GM18870 (cell line): Measurements from ENCODE around the gene UBP1.
A peak's percentile ranks its signal among the peaks of the same experiment; 100 is the strongest.
"Not testable (repeated sequence)": the region's sequence is repeated elsewhere in the genome, so short reads cannot be mapped to it uniquely, and the experiment has no call there.

Experiments used
- ATAC-seq: cut with Tn5 transposase; IDR thresholded peaks from one replicate; pipeline ENCODE4 v1.9.1; 2021; ENCODE audit warnings: moderate library complexity; ENCODE audit not compliant: unreplicated experiment

The UBP1 gene

GRCh38 chr3:33437556-33438283 lies 2.5 kb downstream of the UBP1 start:
- no peak for ATAC-seq

- no peak for ATAC-seq
Observed at GRCh38 chr3:33433843-33434242, 6.4 kb downstream of the UBP1 start.

DNA sequence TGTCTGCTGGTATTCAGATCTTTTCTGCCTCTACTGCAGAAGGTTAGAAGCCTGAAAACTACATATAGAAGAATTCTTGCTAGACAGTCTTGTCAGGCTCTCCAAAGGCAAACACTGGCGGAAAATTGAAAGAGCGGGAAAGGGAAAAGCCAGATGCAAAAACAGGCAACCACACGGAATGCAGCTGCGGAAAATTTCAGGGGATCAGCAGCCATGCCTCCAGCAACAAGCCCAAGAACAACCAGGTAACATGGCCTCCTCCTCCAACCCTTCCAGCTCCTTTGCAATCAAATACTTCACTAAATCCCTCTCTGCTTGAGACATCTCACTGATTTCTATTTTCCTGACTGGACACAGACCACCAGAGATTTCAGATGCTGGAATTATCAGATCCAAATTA lies 9.6 kb downstream of the UBP1 start:
- ATAC-seq, result no peak

- no peak for ATAC-seq
Observed at GRCh38 chr3:33430061-33430460, 10.1 kb downstream of the UBP1 start.

- not testable (repeated sequence) for ATAC-seq
Observed at GRCh38 chr3:33429306-33429705, 10.9 kb downstream of the UBP1 start.

GRCh38 chr3:33428734-33429133 lies 11.5 kb downstream of the UBP1 start:
- ATAC-seq, result no peak

DNA sequence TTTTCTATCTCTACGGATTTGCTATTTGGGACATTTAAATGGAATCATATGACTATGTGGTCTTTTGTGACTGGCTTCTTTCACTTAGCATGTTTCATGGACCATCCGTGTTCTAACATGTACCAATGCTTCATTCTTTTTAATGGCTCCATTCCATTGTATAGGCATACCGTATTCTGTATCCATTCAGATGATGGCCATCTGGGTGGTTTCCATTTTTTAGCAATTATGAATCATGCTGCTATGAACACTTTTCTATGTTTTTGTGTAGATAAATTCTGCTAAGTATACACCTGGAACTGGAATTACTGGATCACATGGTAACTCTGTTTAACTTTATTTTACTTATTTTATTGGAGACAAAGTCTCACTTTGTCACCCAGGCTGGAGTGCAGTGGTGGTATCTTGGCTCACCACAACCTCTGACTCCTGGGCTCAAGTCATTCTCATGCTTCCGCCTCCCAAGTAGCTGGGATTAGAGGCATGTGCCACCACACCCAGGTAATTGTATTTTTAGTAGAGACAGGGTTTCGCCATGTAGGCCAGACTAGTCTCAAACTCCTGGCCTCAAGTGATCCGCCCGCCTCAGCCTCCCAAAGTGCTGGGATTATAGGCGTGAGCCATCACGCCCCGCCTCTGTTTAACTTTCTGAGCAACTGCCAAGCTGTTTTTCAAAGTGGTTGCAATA lies 13.4 kb downstream of the UBP1 start:
- ATAC-seq, result no peak

- no peak for ATAC-seq
Observed at GRCh38 chr3:33426068-33426467, 14.1 kb downstream of the UBP1 start.

DNA sequence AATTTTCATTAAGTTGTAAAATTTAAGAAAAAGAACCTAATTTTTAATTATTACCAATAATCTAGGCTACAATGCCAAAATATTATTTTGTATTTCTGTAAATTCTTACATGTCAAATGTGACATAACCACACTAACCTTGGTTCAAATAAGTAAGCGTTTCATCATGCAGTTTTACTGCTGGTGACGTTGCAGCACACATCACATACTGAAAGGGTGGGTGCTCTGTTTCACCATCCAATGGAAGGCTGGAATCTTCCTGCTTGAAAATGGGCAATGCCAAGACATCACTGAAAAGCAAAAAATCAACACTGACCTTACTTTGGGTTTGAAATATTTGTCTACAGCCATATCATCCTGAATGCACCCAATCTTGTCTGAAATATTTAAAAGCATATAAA lies 14.8 kb downstream of the UBP1 start:
- no peak for ATAC-seq

DNA sequence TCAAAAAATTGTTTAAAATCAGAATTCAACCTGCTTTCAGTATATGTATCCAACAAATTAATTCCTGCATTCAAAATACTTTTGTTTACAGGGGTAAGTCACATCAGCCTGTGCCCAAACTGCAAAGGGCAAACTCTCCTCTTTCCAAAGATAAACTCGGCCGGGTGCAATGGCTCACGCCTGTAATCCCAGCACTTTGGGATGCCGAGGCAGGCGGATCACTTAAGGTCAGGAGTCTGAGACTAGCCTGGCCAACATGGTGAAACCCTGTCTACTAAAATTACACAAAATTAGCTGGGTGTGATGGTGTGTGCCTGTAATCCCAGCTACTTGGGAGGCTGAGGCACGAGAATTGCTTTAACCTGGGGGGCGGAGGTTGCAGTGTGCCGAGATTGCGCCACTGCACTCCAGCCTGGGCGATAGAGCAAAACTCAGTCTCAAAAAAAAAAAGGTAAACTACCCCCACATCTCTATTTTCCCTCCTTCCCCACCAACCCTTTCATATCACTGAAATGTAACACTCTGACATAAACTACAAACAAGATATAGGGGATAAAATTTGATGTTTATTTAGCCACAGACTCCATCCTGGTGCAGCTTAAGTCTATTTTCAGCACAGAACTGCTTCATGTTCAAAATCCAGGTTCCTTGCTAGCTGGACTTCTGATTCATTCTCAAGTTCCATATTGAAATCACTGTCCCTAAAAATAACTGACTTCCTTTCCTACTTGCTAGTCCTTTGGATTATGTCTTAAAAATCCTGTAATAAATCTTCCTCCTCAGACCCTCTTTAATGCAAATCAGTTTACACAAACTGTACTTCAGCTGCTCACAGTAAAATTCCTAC lies 15.4 kb downstream of the UBP1 start:
- no peak for ATAC-seq

DNA sequence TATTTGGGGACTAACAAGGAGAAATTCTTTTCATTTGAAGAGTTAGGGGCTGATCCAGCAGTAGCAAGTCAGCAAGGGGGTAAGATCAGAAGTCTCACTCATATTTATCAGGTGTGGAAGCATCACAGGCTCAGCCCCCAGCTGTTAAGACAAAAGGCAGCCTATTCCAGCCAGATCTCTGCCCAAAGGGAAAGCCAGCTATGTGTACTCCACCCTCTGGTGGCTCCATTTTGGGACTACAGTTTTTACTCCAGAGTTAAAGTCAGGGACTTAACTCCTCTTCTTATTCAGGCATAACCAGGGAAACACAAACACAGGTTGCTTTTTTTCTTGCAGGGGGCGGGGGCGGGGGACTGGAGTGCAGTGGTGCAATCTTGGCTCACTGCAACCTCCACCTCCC lies 19.2 kb downstream of the UBP1 start:
- no peak for ATAC-seq

- peak; percentile 49 for ATAC-seq
Observed at GRCh38 chr3:33419948-33420347, 20.3 kb downstream of the UBP1 start.

GRCh38 chr3:33417066-33417673 lies 23.0 kb downstream of the UBP1 start:
- ATAC-seq, result no peak

DNA sequence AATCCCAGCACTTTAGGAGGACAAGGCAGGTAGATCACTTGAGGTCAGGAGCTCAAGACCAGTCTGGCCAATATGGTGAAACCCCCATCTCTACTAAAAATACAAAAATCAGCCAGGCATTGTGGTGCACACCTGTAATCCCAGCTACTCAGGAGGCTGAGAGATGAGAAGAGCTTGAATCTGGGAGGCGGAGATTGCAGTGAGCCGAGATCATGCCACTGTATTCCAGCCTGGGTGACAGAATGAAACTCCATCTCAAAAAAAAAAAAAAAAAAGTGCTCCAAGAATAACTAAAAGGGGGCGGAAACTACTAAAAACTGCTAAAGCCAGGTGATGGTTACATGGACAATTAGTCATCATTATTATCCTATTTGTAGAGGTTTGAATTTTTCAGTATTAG lies 29.4 kb downstream of the UBP1 start:
- not testable (repeated sequence) for ATAC-seq

GRCh38 chr3:33403756-33404155 lies 36.4 kb downstream of the UBP1 start:
- no peak for ATAC-seq

GRCh38 chr3:33402936-33403335 lies 37.3 kb downstream of the UBP1 start:
- no peak for ATAC-seq

DNA sequence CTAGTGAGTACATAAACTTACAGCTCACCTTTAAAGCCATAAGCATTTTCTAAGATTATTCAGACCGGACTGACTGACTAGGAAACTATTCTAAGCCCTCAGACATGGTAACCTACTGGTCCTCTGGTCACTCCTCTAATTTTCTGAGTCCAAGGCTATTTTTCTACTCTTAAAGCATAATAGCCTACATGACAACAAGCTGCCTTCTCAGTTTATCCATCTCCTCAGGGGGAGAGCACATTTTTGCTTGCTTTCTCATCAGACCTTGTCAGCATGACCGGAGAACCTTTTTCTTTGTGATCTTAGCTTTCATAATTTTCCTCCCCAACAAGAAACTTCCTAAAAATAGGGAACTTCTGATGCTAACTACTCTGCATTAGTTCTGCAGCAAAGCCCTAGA lies 38.4 kb downstream of the UBP1 start:
- no peak for ATAC-seq

DNA sequence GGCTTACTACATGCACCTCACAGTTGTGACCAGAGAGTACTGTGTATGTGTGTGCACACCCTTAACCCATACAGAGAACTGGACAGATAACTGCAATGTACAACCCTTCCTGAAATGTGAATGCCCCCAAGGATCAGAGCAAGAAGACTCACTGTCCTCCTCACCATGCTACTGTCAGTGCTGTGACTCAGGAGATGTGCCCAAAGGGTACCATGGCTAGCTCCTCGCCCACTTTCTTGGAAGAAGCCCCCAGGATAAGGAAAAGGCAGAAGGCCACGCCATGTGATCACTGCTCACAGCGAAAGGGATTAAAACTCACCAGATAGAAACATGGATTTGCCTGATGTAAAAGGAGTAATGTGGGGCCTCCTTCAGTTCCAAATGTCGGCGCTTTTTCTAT lies 41.8 kb downstream of the UBP1 start:
- ATAC-seq, result no peak

- no peak for ATAC-seq
Observed at GRCh38 chr3:33395900-33396299, 44.3 kb downstream of the UBP1 start.

GRCh38 chr3:33394403-33395054 lies 45.7 kb downstream of the UBP1 start:
- ATAC-seq, result no peak

DNA sequence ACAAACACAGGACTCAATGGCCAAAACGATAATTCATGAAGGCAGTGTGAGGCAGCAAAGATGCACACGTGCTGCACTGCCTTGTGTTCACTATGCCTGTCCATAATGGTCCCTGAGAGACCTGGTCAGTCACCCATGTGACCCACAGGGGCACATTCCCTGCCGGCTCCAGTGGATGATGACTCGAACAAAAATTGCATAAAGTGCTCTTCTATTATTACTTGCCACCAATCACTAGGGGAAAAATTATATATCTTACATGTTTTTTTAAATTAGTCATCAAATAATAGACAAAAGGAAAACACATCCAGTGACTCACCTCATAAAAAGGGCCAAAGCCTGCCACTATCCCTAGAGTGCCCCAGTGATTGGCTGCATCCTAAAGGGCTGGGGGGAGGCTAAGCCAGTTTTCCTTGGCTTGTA lies 47.5 kb downstream of the UBP1 start:
- no peak for ATAC-seq
